Measurements from ENCODE around the gene CBFA2T3.

CBFA2T3 gene

DNA sequence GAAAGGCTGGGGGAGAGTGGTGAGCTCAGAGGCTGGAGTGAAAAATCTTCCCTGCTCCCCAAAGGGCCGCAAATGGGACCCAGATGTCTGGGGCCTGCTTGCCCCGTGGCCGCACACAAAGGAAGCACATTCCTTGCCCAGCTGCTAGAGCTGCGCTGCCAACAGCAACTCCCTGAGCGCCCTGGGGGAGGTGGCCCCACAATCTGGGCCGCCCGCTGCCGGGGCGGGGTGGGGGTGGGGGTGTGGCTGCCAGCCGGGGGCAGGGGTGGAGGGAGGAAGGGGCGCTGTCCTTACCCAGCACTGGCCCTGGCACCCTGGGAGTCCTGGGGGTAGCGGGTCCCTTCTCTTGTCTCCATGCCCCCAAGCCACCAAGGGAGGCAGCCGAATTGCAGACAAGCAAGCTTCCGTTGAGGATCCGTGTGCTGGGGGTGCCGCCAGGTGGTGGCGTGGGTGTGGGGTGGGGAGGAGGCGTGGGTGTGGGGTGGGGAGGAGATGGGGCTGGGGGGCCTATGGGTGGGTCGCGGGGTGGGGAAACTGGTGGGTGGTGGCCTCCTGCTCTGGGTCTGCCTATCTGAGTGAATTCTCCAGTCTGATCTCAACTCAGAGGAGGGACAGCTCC lies 62.1 kb downstream of the CBFA2T3 start:
- DNase-seq (ENCODE audit: extremely low read depth, low read depth), result peak; percentile 53
- TF ChIP-seq, protein P1, sequence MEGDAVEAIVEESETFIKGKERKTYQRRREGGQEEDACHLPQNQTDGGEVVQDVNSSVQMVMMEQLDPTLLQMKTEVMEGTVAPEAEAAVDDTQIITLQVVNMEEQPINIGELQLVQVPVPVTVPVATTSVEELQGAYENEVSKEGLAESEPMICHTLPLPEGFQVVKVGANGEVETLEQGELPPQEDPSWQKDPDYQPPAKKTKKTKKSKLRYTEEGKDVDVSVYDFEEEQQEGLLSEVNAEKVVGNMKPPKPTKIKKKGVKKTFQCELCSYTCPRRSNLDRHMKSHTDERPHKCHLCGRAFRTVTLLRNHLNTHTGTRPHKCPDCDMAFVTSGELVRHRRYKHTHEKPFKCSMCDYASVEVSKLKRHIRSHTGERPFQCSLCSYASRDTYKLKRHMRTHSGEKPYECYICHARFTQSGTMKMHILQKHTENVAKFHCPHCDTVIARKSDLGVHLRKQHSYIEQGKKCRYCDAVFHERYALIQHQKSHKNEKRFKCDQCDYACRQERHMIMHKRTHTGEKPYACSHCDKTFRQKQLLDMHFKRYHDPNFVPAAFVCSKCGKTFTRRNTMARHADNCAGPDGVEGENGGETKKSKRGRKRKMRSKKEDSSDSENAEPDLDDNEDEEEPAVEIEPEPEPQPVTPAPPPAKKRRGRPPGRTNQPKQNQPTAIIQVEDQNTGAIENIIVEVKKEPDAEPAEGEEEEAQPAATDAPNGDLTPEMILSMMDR (IDR thresholded peaks at IDR 0.05; ENCODE audit: low read depth, low read length), result peak; percentile 5

GRCh38 chr16:88913870-88914269 lies 63.1 kb downstream of the CBFA2T3 start:
- TF ChIP-seq, protein P1 (IDR thresholded peaks at IDR 0.05; ENCODE audit: low read depth, low read length), result no peak
- DNase-seq (ENCODE audit: extremely low read depth, low read depth), result no peak

- DNase-seq (ENCODE audit: extremely low read depth, low read depth), result no peak
- TF ChIP-seq, protein P1 (IDR thresholded peaks at IDR 0.05; ENCODE audit: low read depth, low read length), result no peak
These were observed 63.9 kb downstream of the CBFA2T3 start for GRCh38 chr16:88913001-88913612.

DNA sequence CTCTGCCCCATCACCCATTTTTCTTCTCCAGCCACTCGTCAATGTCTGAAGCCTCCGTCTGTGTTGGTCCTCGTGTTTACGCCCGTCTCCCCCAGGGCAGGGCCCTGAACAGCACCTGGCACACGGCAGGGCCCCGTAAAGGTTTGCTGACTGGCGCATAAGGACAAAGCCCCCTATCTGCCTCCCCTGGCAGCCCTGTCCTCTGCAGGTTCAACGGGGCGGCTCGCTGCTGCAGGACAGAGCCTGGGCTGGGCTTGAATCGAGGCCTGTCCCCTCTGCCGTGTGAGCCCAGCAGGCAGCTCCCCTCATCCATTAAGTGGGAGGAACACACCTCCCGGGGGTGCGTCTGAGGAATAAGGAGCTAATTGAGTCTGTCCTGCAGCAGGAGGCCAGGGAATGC lies 64.5 kb downstream of the CBFA2T3 start:
- TF ChIP-seq, protein P1 (IDR thresholded peaks at IDR 0.05; ENCODE audit: low read depth, low read length), result no peak
- DNase-seq (ENCODE audit: extremely low read depth, low read depth), result no peak

- TF ChIP-seq, protein P1 (IDR thresholded peaks at IDR 0.05; ENCODE audit: low read depth, low read length), result no peak
- no peak for DNase-seq (ENCODE audit: extremely low read depth, low read depth)
These were observed 65.1 kb downstream of the CBFA2T3 start for GRCh38 chr16:88911946-88912310.

DNA sequence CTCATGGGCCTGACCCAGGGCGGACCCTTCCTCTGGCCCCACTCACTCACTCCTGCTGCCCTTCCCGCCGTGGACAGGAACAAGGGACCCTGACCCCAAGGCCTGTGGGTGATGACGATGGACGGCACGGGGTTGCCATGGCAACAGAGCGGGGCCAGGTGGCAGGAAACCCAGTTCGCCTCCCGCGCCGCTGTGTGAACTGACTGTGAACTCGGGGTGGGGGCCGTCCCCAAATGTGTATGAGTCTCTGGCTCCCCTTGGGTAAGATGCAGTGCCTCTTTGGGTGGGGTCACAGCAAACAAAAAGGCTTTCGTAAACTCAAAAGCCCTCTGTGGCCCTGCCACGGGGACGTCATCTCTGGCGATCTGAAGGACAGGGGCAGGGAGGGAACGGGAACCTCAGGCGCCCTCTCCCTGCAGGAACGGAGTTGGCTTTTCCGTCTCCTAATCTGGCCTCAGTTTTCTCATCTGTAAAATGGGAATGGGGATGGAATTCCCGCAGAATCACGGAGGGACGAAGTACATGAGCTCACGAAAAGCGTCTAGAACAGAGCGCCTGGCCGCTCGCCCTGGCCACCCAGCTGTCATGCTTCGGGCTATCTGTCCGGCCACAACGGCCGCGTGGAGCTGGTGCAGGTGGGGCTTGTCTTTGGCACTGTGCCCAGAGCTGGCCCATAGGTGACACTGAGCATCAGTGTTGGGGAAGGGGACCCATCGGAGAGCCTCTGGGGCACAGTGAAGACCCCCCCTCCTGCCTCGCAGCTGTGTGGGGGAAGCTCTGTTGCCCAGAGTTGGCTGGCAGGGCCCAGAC lies 65.7 kb downstream of the CBFA2T3 start:
- TF ChIP-seq, protein P1 (IDR thresholded peaks at IDR 0.05; ENCODE audit: low read depth, low read length), result no peak

More for the DNA sequence above, 65.7 kb downstream of the CBFA2T3 start:
- no peak for DNase-seq (ENCODE audit: extremely low read depth, low read depth)

Measured in AG09319 (cell line).